ENCODE results near the gene PDZD2.

DNA sequence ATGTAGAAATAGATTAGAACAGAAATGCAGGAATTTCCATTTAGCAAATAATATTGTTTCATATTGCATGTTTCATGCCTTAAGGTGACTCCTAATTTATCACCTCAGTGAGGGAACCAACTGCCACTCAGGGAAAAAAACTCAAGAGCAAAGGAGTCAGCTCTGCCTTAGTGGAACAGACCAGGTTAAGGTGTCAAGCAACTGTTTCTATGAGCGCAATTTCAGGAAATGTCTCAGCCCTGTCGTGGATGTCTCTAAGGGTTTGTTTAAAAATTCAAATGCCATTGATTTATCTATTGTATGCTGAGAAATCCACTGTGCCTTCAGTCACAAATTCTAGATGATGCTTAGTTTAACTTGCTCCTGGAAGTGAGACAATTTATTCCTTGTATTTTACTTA is 34.7 kb upstream of the PDZD2 start:
- TF ChIP-seq, protein P1, sequence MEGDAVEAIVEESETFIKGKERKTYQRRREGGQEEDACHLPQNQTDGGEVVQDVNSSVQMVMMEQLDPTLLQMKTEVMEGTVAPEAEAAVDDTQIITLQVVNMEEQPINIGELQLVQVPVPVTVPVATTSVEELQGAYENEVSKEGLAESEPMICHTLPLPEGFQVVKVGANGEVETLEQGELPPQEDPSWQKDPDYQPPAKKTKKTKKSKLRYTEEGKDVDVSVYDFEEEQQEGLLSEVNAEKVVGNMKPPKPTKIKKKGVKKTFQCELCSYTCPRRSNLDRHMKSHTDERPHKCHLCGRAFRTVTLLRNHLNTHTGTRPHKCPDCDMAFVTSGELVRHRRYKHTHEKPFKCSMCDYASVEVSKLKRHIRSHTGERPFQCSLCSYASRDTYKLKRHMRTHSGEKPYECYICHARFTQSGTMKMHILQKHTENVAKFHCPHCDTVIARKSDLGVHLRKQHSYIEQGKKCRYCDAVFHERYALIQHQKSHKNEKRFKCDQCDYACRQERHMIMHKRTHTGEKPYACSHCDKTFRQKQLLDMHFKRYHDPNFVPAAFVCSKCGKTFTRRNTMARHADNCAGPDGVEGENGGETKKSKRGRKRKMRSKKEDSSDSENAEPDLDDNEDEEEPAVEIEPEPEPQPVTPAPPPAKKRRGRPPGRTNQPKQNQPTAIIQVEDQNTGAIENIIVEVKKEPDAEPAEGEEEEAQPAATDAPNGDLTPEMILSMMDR (IDR thresholded peaks at IDR 0.05) = no peak
- TF ChIP-seq POLR2A (IDR thresholded peaks at IDR 0.05) = no peak
